ENCODE measurements around the gene EIF5. TPM values are rescaled to one million over a fixed set of nuclear protein-coding genes. Genes with fewer than 3 reads are reported as not detected.

EIF5 gene
- total RNA-seq, 1 donor from 2014 or later = 186 TPM

DNA sequence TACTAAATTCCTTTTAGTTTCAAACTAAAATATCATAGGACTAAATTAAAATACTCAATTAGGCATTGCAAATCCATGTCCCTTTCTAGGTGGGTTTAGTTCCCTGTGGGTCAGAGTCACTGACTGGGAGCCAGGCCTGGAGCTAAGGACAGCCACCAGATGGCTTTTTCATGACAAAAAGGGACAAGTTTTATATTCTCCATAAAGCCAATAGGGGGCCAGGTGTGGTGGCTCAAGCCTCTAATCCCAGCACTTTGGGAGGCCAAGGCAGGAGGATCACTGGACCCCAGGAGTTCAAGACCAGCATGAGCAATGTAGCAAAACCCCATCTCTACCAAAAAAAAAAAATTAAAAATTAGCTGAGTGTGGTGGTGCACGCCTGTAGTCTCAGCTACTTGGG is 35.4 kb upstream of the EIF5 start:
- no peaks in the 10 kb centered on the region for H3K36me3 ChIP-seq
- intact Hi-C loops (cut with DNase I) = no loop called here
- H3K27ac ChIP-seq = no peak overlapping the region
- H3K9me3 ChIP-seq = no peaks in the 10 kb centered on the region
- DNase-seq (ENCODE audit: extremely low spot score in 2 of 2) = no peak
- H3K27me3 ChIP-seq = no peaks in the 10 kb centered on the region
- TF ChIP-seq POLR2A (IDR thresholded peaks at IDR 0.05) = no peak
- TF ChIP-seq, protein P1, sequence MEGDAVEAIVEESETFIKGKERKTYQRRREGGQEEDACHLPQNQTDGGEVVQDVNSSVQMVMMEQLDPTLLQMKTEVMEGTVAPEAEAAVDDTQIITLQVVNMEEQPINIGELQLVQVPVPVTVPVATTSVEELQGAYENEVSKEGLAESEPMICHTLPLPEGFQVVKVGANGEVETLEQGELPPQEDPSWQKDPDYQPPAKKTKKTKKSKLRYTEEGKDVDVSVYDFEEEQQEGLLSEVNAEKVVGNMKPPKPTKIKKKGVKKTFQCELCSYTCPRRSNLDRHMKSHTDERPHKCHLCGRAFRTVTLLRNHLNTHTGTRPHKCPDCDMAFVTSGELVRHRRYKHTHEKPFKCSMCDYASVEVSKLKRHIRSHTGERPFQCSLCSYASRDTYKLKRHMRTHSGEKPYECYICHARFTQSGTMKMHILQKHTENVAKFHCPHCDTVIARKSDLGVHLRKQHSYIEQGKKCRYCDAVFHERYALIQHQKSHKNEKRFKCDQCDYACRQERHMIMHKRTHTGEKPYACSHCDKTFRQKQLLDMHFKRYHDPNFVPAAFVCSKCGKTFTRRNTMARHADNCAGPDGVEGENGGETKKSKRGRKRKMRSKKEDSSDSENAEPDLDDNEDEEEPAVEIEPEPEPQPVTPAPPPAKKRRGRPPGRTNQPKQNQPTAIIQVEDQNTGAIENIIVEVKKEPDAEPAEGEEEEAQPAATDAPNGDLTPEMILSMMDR (IDR thresholded peaks at IDR 0.05) = no peak
- H3K4me3 ChIP-seq = no peak overlapping the region
- no peaks in the 10 kb centered on the region for H3K4me1 ChIP-seq

DNA sequence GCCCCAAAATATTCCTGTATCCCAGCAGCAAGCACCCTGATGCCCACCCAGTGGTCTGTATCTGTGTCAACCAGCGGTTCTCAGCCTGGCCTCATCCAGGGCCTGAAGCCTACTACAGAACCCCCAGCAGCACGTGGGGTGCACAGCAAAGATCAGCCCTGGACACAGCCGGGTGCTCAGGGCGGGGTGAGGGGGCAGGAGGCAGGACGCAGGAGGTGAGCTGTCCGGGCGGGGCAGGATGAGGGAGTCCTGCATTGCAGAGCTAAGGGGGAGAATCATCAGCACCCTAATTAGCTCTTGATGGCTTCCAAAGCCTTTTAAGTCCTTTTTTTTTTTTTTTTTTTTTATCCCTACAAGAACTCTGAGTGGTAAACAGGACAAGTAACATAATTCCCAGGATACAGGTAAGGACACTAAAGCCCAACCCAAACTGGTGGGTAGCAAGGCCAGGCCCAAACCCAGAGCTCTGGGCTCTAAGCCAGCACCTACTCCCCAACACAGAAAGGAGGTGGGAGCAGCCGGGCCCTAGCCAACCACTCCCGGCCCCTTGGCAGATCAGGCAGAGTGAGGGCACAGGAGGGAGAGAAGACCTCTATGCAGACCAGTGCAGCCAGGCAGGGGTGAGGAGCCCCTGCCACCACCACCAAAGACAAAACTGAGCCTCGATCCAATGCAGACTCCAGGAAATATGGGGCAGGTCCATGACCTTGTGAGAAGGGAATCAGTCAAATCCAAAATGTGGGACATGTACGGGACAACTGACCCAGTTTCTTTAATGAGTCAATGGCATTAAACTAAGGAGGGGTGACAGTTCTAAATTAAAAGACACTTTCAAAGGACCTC is 32.3 kb upstream of the EIF5 start:
- intact Hi-C loops (cut with DNase I) = no loop called here
- TF ChIP-seq POLR2AphosphoS5 (IDR thresholded peaks at IDR 0.05; ENCODE audit: insufficient read depth in 1 of 2, low read depth in 1 of 2) (no peak), POLR2A (IDR thresholded peaks at IDR 0.05) (no peak)
- TF ChIP-seq, protein P1 (IDR thresholded peaks at IDR 0.05) = no peak

DNA sequence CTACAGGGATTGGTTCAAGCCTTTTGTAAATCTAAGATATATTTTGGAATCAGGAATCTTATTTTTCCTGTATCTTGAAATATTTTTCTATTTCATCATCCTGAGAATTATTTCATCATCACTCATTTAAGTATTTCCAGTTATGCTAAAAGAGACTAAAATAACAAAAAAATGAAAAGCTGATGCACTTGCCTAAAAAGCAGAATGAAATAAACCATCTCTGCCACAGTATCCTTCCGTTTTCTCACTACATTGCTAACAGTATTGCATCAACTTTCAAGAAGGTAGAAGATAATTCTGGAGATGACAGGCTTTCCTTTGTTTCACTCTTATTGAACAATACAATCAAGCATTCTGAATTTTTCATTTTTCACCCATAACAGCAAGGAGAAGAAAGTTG is 31.1 kb upstream of the EIF5 start:
- H3K9me3 ChIP-seq = no peaks in the 10 kb centered on the region
- TF ChIP-seq, protein P1 (IDR thresholded peaks at IDR 0.05) = no peak
- TF ChIP-seq POLR2A (IDR thresholded peaks at IDR 0.05) (no peak), POLR2AphosphoS5 (IDR thresholded peaks at IDR 0.05; ENCODE audit: insufficient read depth in 1 of 2, low read depth in 1 of 2) (no peak)
- H3K27me3 ChIP-seq = no peaks in the 10 kb centered on the region
- H3K4me3 ChIP-seq = no peak overlapping the region
- intact Hi-C loops (cut with DNase I) = no loop called here
- H3K27ac ChIP-seq = no peak overlapping the region
- no peaks in the 10 kb centered on the region for H3K36me3 ChIP-seq
- no peak for DNase-seq (ENCODE audit: extremely low spot score in 2 of 2)
- no peaks in the 10 kb centered on the region for H3K4me1 ChIP-seq

More for the DNA sequence above, 32.3 kb upstream of the EIF5 start:
- Histone ChIP-seq H3K4me3 (no peak overlapping the region), H3K27me3 (no peaks in the 10 kb centered on the region), H3K9me3 (no peaks in the 10 kb centered on the region), H3K4me1 (no peaks in the 10 kb centered on the region), H3K27ac (no peak overlapping the region), H3K36me3 (no peaks in the 10 kb centered on the region)
- DNase-seq (ENCODE audit: extremely low spot score in 2 of 2) = no peak

DNA sequence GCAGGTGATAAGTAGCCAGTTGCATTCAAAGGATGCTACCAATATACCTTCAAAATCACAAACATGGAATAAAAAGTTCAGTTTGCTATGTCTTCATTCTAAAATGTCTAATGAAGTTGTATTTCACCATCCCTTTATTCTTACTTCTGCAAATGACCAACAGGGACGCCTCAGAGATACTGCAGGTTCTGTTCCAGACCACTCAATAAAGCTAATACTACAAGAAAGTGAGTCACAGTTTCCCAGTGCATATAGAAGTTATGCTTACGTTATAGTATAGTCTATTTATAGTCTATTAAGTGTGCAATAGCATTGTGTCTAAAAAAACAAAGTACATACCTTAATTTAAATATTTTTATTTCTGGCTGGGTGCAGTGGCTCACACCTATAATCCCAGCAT is 29.3 kb upstream of the EIF5 start:
- Histone ChIP-seq H3K27me3 (no peaks in the 10 kb centered on the region), H3K27ac (no peak overlapping the region), H3K36me3 (no peaks in the 10 kb centered on the region), H3K4me1 (no peaks in the 10 kb centered on the region), H3K9me3 (no peaks in the 10 kb centered on the region), H3K4me3 (no peak overlapping the region)
- intact Hi-C loops (cut with DNase I) = no loop called here
- no peak for DNase-seq (ENCODE audit: extremely low spot score in 2 of 2)
- TF ChIP-seq, protein P1 (IDR thresholded peaks at IDR 0.05) = no peak
- TF ChIP-seq POLR2A (IDR thresholded peaks at IDR 0.05) (no peak), POLR2AphosphoS5 (IDR thresholded peaks at IDR 0.05; ENCODE audit: insufficient read depth in 1 of 2, low read depth in 1 of 2) (no peak)
